Neural progenitor cell (in vitro differentiated cells): ENCODE data around the gene DQX1. TPM values are rescaled to one million over a fixed set of nuclear protein-coding genes. Genes with fewer than 3 reads are reported as not detected.

Experiments
- DNase-seq: peaks from one replicate; pipeline ENCODE4 v3.0.0-alpha.2; 2016; ENCODE audit warnings: low spot score
- H2AFZ ChIP-seq: fragments of 200-600 bp; sonication (generic); replicated peaks from 2 replicates; pipeline ENCODE4 v1.6.1; 2016; ENCODE audit warnings: antibody characterized with exemption
- H3F3A ChIP-seq: fragments of 200-600 bp; sonication (generic); 2 replicates; pipeline ENCODE4 v1.6.1; 2016; ENCODE audit warnings: antibody characterized with exemption, low read depth
- H3K27ac ChIP-seq: fragments of 200-600 bp; sonication (generic); 2 replicates; pipeline ENCODE4 v1.5.1; 2016; ENCODE audit warnings: mild to moderate bottlenecking
- H3K27me3 ChIP-seq: fragments of 200-600 bp; sonication (generic); 2 replicates; pipeline ENCODE4 v1.6.1; 2016; ENCODE audit warnings: mild to moderate bottlenecking, moderate library complexity
- H3K36me3 ChIP-seq: fragments of 200-600 bp; sonication (generic); 2 replicates; pipeline ENCODE4 v1.5.1; 2016
- H3K4me1 ChIP-seq: fragments of 200-600 bp; sonication (generic); 2 replicates; pipeline ENCODE4 v1.6.1; 2016; ENCODE audit warnings: mixed run types
- H3K4me2 ChIP-seq: fragments of 200-600 bp; sonication (generic); 2 replicates; pipeline ENCODE4 v1.6.1; 2016
- H3K4me3 ChIP-seq: fragments of 200-600 bp; sonication (generic); 2 replicates; pipeline ENCODE4 v1.5.1; 2016
- H3K79me2 ChIP-seq: fragments of 200-600 bp; sonication (generic); 2 replicates; pipeline ENCODE4 v1.6.1; 2016; ENCODE audit warnings: low read depth
- H3K9ac ChIP-seq: fragments of 200-600 bp; sonication (generic); 2 replicates; pipeline ENCODE4 v1.6.1; 2016
- H3K9me3 ChIP-seq: fragments of 200-600 bp; sonication (generic); 2 replicates; pipeline ENCODE4 v1.5.1; 2016; ENCODE audit warnings: low read depth
- H4K20me1 ChIP-seq: fragments of 200-600 bp; sonication (generic); 2 replicates; pipeline ENCODE4 v1.6.1; 2016; ENCODE audit warnings: low read depth
- H3K27ac Mint-ChIP-seq: 3 replicates; pipeline ENCODE4 v1.8.0; 2021; ENCODE audit warnings: mixed read lengths
- H3K27me3 Mint-ChIP-seq: 2 replicates; pipeline ENCODE4 v1.8.0; 2022; ENCODE audit warnings: low read depth, mild to moderate bottlenecking, inconsistent platforms, moderate library complexity, mixed read lengths; ENCODE audit not compliant: insufficient read depth
- H3K36me3 Mint-ChIP-seq: 3 replicates; pipeline ENCODE4 v1.8.0; 2021; ENCODE audit warnings: mixed read lengths
- H3K4me1 Mint-ChIP-seq: 3 replicates; pipeline ENCODE4 v1.8.0; 2021; ENCODE audit warnings: mixed read lengths
- H3K4me3 Mint-ChIP-seq: 3 replicates; pipeline ENCODE4 v1.8.0; 2021; ENCODE audit warnings: mild to moderate bottlenecking, moderate library complexity, mixed read lengths
- H3K9me3 Mint-ChIP-seq: 3 replicates; pipeline ENCODE4 v1.8.0; 2020; ENCODE audit warnings: mixed read lengths
- EZH2 ChIP-seq: fragments of 200-600 bp; sonication (generic); IDR thresholded peaks from 2 replicates; pipeline ENCODE4 v1.6.1; 2017; ENCODE audit warnings: antibody characterized with exemption, mild to moderate bottlenecking, moderate library complexity
- EZH2phosphoT487 ChIP-seq: fragments of 200-600 bp; sonication (generic); IDR thresholded peaks from 2 replicates; pipeline ENCODE4 v1.6.1; 2017; ENCODE audit warnings: antibody characterized with exemption
- total RNA-seq: library from RNA; depleted of rRNA; stranded (reverse); fragments of >200 nt; gene quantifications from 2 replicates; pipeline ENCODE4 v1.2.3, GENCODE V29; 2015; ENCODE audit warnings: low replicate concordance
- TF ChIP-seq, protein P1 (sequence below): fragments of 200-600 bp; sonication (generic); IDR thresholded peaks from 2 replicates; pipeline ENCODE4 v1.5.1; 2017; ENCODE audit warnings: antibody characterized with exemption, mild to moderate bottlenecking

DQX1 gene
- total RNA-seq, 1 donor from 2014 or later: 0.11 TPM

DNA sequence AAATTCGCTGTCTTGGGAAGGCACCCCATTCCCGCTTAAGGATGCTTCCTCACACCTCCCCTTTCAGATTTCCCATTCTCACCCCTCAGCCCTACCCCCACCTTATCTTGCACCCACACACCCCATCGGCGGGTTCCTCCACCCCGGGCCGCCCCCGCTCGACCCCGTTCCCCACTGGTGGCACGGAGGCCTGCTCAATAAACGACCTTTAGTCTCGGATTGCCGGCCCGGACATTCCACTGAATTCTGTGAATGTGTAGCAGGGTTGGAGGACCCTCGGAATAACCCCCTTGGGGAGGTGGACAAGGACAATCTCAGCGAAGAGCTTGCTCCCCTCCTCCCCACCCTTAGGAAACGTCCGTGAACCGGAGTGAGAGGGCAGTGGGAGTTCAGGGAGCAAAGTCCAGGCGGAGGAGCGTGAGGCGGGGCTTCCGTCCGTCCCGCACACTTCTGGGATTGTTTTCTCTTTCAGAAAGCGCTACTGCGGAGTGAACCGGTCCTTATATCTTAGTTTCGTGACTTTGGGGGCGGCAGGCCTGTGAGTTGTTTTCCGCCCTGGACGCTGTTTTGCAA, 23.8 kb downstream of the DQX1 start:
- Histone ChIP-seq H3K27me3 (peaks cover 89% of the 10 kb centered on the region), H3K4me3 (peak overlapping the region; percentile 46), H3K79me2 (peaks cover 13% of the 10 kb centered on the region), H3F3A (peaks cover 50% of the 10 kb centered on the region), H4K20me1 (peaks cover 35% of the 10 kb centered on the region), H3K4me1 (peaks cover 41% of the 10 kb centered on the region), H3K4me2 (peak overlapping the region; percentile 85), H3K9me3 (no peaks in the 10 kb centered on the region), H3K36me3 (no peaks in the 10 kb centered on the region), H3K9ac (no peak overlapping the region), H3K27ac (no peak overlapping the region), H2AFZ (peak overlapping the region; percentile 67)
- H3K27me3 Mint-ChIP-seq: peaks cover 83% of the 10 kb centered on the region
- H3K27ac Mint-ChIP-seq: no peak overlapping the region
- peak overlapping the region; percentile 80 for H3K4me3 Mint-ChIP-seq
- TF ChIP-seq EZH2: no peak
- TF ChIP-seq, protein P1, sequence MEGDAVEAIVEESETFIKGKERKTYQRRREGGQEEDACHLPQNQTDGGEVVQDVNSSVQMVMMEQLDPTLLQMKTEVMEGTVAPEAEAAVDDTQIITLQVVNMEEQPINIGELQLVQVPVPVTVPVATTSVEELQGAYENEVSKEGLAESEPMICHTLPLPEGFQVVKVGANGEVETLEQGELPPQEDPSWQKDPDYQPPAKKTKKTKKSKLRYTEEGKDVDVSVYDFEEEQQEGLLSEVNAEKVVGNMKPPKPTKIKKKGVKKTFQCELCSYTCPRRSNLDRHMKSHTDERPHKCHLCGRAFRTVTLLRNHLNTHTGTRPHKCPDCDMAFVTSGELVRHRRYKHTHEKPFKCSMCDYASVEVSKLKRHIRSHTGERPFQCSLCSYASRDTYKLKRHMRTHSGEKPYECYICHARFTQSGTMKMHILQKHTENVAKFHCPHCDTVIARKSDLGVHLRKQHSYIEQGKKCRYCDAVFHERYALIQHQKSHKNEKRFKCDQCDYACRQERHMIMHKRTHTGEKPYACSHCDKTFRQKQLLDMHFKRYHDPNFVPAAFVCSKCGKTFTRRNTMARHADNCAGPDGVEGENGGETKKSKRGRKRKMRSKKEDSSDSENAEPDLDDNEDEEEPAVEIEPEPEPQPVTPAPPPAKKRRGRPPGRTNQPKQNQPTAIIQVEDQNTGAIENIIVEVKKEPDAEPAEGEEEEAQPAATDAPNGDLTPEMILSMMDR: no peak
- no peak for TF ChIP-seq EZH2phosphoT487
- H3K36me3 Mint-ChIP-seq: peaks cover 21% of the 10 kb centered on the region
- peak; percentile 42 for DNase-seq
- peaks cover 52% of the 10 kb centered on the region for H3K4me1 Mint-ChIP-seq
- peaks cover 2% of the 10 kb centered on the region for H3K9me3 Mint-ChIP-seq

DNA sequence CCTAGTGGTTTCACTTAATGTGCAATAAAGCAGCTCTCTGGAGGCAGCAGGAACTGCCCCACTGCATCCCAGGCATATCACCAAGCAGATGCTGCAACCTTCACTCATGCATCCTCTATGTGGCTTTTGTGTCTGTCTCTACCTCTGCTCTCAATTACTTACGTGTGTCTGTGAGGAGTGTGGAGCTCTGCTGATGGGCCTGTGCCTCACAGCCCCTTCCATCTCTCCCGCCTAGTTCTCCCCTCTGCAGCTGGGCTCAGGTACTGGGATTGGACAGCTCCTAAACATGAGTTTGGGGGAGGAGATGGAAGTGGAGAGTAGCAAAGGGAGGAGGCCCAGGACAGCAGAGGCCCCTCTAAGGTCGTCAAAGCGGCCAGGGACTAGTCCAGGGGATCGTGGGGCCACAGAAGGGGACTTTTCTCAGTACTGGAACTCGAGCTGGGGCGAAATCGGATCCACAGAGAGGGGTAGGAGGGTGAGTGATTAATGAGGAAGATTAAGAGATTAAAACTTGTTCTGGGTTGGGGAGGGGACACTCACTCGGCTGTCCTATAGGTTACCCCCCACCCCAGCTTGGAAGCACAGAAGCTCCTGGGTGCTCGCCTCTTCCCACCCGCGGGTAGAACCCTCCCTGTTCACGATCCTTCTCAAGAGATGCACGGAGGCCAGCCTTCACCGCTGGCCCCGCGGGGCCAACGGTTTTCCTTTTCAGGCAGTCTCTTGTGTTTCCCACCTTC, 24.5 kb downstream of the DQX1 start:
- peaks cover 46% of the 10 kb centered on the region for H3K4me1 Mint-ChIP-seq
- H3K4me3 ChIP-seq: no peak overlapping the region
- peaks cover 9% of the 10 kb centered on the region for H3K79me2 ChIP-seq
- TF ChIP-seq, protein P1: no peak
- no peak for TF ChIP-seq EZH2
- no peak for TF ChIP-seq EZH2phosphoT487
- no peaks in the 10 kb centered on the region for H3K9me3 ChIP-seq
- H4K20me1 ChIP-seq: peaks cover 35% of the 10 kb centered on the region
- peaks cover 50% of the 10 kb centered on the region for H3F3A ChIP-seq
- H3K9ac ChIP-seq: no peak overlapping the region
- peak overlapping the region; percentile 85 for H3K4me2 ChIP-seq
- H3K27ac Mint-ChIP-seq: no peak overlapping the region
- H3K4me3 Mint-ChIP-seq: peak overlapping the region; percentile 80
- H3K36me3 Mint-ChIP-seq: peaks cover 18% of the 10 kb centered on the region
- H2AFZ ChIP-seq: no peak overlapping the region
- no peak overlapping the region for H3K27ac ChIP-seq
- DNase-seq: peak; percentile 41
- peaks cover 2% of the 10 kb centered on the region for H3K9me3 Mint-ChIP-seq
- H3K27me3 ChIP-seq: peaks cover 96% of the 10 kb centered on the region
- peaks cover 37% of the 10 kb centered on the region for H3K4me1 ChIP-seq
- H3K36me3 ChIP-seq: no peaks in the 10 kb centered on the region
- peaks cover 82% of the 10 kb centered on the region for H3K27me3 Mint-ChIP-seq

DNA sequence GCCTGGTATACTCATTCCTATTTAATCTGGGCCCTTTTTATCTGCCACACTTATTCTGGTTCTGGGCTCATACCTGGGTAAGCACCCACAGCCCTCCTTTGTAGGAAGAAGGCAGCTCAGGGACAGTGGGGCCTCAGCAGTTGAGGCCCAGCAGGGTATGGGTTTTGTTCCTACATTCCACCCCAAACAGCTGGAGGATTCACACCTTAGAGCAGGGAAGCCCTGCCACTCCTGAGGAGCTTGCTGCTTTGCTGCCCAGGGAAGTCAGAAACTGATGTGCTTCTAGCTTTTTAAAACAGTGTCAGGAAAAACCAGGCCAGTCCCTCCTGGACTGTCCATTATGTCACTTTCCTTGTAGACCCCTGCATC, 25.5 kb downstream of the DQX1 start:
- TF ChIP-seq, protein P1: no peak
- TF ChIP-seq EZH2phosphoT487 (no peak), EZH2 (no peak)
- peaks cover 89% of the 10 kb centered on the region for H3K27me3 Mint-ChIP-seq
- Histone ChIP-seq H3K9ac (no peak overlapping the region), H2AFZ (no peak overlapping the region), H3K4me3 (no peak overlapping the region), H4K20me1 (peaks cover 35% of the 10 kb centered on the region), H3F3A (peaks cover 50% of the 10 kb centered on the region), H3K9me3 (no peaks in the 10 kb centered on the region), H3K27ac (no peak overlapping the region), H3K27me3 (peaks cover 100% of the 10 kb centered on the region), H3K79me2 (peaks cover under 1% of the 10 kb centered on the region), H3K4me1 (peaks cover 35% of the 10 kb centered on the region), H3K36me3 (no peaks in the 10 kb centered on the region), H3K4me2 (no peak overlapping the region)
- no peak for DNase-seq
- no peak overlapping the region for H3K4me3 Mint-ChIP-seq
- no peak overlapping the region for H3K27ac Mint-ChIP-seq
- peaks cover 2% of the 10 kb centered on the region for H3K9me3 Mint-ChIP-seq
- peaks cover 13% of the 10 kb centered on the region for H3K36me3 Mint-ChIP-seq
- peaks cover 44% of the 10 kb centered on the region for H3K4me1 Mint-ChIP-seq
